Testis (tissue), 3 donors: ENCODE data around the gene OPN3. TPM values are rescaled to one million over a fixed set of nuclear protein-coding genes. Genes with fewer than 3 reads are reported as not detected.
A peak's percentile ranks its signal among the peaks of the same experiment; 100 is the strongest.

Source experiments
- DNase-seq: peaks from one replicate; pipeline ENCODE4 v3.0.0-alpha.2; 2019
- H3K27ac ChIP-seq, 2 donors: fragments of 200-600 bp; sonication (generic); one replicate each; pipeline ENCODE4 v1.5.1; 2019
- H3K27me3 ChIP-seq: fragments of 200-600 bp; sonication (generic); one replicate; pipeline ENCODE4 v1.5.1; 2019
- H3K36me3 ChIP-seq: fragments of 200-600 bp; sonication (generic); one replicate; pipeline ENCODE4 v1.5.1; 2017; ENCODE audit warnings: low read depth; ENCODE audit errors: missing control alignments
- H3K4me1 ChIP-seq: fragments of 200-600 bp; sonication (generic); one replicate; pipeline ENCODE4 v1.5.1; 2019
- H3K4me3 ChIP-seq, 2 donors: fragments of 200-600 bp; sonication (generic); one replicate each; pipeline ENCODE4 v1.5.1; 2017 to 2019
- H3K9me3 ChIP-seq: fragments of 200-600 bp; sonication (generic); one replicate; pipeline ENCODE4 v1.5.1; 2017
- POLR2A ChIP-seq: fragments of 450-650 bp; IDR thresholded peaks from one replicate; pipeline ENCODE4 v1.6.1; 2017; ENCODE audit warnings: antibody characterized with exemption, mild to moderate bottlenecking, moderate library complexity
- WGBS, 2 donors: methylation state at CpG; one replicate each; pipeline ENCODE4 v1.1.5; 2018; 5-methylcytosine and 5-hydroxymethylcytosine counted together
- intact Hi-C: fragments of 100-400 bp; cut with DNase I; formaldehyde crosslinking; loops from one replicate; pipeline ENCODE4 v1.15.1; 2023; ENCODE audit warnings: low total_unique reads
- polyA plus RNA-seq: library from polyadenylated mRNA; stranded (reverse); fragments of 350-450 nt; fragmentation: Illumina TruSeq; extraction: RNeasy Lipid Tissue Mini Kit (QIAGEN cat#74804); gene quantifications from one replicate; pipeline ENCODE4 v1.2.3, GENCODE V29; 2014; ENCODE audit warnings: low read depth, low replicate concordance; ENCODE audit not compliant: insufficient read depth
- total RNA-seq, 2 donors: library from RNA; depleted of rRNA; stranded (reverse); fragments of >200 nt; gene quantifications; one replicate each; pipeline ENCODE4 v1.2.3, GENCODE V29; 2016
- TF ChIP-seq, protein P1 (sequence below), 3 experiments: fragments of 450-650 bp in 2 of 3; fragments of 200-600 bp in 1 of 3; sonication (generic) in 1 of 3; IDR thresholded peaks; one replicate each; pipeline ENCODE4 v1.5.1; 2016 to 2019; ENCODE audit warnings: antibody characterized with exemption in 3 of 3, mild to moderate bottlenecking in 2 of 3, moderate library complexity in 1 of 3

Gene OPN3
- total and polyA plus RNA-seq, 3 donors from 2014 or later, result 25.8 to 45.8 (median 41.4) TPM

DNA sequence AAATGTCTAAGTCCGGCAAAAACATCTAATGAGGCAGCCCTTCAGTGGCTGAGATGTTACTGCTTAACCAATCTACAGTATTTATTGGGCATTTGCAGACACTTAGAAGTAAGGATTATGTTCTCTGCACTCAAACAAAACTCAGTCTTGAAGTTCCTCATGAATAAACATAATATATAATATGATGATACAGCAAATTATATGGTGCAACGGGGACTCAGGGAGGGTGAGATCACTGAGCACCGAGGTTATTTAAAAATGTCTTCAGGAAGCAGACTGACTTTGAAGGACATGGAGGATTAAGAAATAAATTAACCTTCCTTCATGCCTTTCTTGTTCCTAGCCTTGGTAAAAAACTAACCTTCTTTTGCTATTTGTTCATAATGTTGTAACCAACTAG is 39.8 kb upstream of the OPN3 start:
- H3K9me3 ChIP-seq, result no peaks in the 10 kb centered on the region
- H3K4me1 ChIP-seq, result no peaks in the 10 kb centered on the region
- intact Hi-C loops, result no loop called here
- H3K27ac ChIP-seq, result no peak overlapping the region
- no peak overlapping the region for H3K4me3 ChIP-seq
- DNase-seq, result no peak
- TF ChIP-seq, protein P1, sequence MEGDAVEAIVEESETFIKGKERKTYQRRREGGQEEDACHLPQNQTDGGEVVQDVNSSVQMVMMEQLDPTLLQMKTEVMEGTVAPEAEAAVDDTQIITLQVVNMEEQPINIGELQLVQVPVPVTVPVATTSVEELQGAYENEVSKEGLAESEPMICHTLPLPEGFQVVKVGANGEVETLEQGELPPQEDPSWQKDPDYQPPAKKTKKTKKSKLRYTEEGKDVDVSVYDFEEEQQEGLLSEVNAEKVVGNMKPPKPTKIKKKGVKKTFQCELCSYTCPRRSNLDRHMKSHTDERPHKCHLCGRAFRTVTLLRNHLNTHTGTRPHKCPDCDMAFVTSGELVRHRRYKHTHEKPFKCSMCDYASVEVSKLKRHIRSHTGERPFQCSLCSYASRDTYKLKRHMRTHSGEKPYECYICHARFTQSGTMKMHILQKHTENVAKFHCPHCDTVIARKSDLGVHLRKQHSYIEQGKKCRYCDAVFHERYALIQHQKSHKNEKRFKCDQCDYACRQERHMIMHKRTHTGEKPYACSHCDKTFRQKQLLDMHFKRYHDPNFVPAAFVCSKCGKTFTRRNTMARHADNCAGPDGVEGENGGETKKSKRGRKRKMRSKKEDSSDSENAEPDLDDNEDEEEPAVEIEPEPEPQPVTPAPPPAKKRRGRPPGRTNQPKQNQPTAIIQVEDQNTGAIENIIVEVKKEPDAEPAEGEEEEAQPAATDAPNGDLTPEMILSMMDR (IDR thresholded peaks at IDR 0.05), result no peak
- TF ChIP-seq POLR2A, result no peak
- no peaks in the 10 kb centered on the region for H3K27me3 ChIP-seq
- no peaks in the 10 kb centered on the region for H3K36me3 ChIP-seq
- 81 to 92% methylated on average over 3 of the region's 3 CpGs for WGBS, 2 donors

DNA sequence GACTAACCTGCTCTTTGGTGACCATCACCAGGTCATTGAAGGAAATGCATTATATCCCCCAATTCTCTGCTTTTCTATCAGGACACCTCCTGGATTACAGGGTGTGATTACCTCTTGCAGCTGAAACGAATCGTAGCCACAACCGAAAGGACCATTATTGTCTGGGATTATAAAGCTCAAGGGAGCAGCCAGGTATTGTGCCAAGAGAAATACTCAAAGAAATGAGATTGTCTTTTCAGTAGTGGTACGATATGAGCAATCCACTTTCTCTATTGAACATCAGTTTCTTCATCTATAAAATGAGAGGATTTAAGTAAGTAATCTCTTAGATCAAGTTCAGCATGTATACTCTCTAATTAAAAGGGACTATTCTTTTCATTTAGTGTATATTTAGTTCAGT is 39.2 kb upstream of the OPN3 start:
- 66 to 78% methylated on average over 4 of the region's 4 CpGs for WGBS, 2 donors
- TF ChIP-seq, protein P1 (IDR thresholded peaks at IDR 0.05), result no peak
- no peak for TF ChIP-seq POLR2A
- intact Hi-C loops, result no loop called here

DNA sequence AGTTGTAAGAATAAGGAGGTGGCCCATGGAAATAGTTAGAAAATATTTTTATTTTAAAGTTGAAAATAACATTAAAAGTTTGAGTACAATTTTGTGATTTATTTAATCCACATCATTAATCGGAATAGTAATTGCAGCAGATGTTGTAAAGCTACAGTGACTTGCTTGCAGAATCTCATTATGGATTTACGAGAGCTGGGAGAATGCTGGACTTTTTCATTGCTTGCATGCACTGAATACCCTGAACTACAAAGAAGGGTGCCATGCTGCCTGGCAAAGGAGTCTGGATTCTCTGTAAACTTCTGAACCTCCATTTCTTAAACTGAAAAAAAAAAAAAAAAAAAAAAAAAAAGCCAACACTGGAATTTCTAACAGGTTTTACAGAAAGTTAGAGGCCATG is 38.4 kb upstream of the OPN3 start:
- DNase-seq, result no peak
- H3K36me3 ChIP-seq, result no peaks in the 10 kb centered on the region
- intact Hi-C loops, result no loop called here
- WGBS, 2 donors, result 82 to 94% methylated on average over 2 of the region's 2 CpGs
- no peak overlapping the region for H3K27ac ChIP-seq
- H3K9me3 ChIP-seq, result no peaks in the 10 kb centered on the region
- no peaks in the 10 kb centered on the region for H3K4me1 ChIP-seq
- no peaks in the 10 kb centered on the region for H3K27me3 ChIP-seq
- TF ChIP-seq, protein P1 (IDR thresholded peaks at IDR 0.05), result no peak
- no peak for TF ChIP-seq POLR2A
- no peak overlapping the region for H3K4me3 ChIP-seq

More for the DNA sequence above, 39.2 kb upstream of the OPN3 start:
- H3K27me3 ChIP-seq, result no peaks in the 10 kb centered on the region
- no peak for DNase-seq
- H3K36me3 ChIP-seq, result no peaks in the 10 kb centered on the region
- H3K4me1 ChIP-seq, result no peaks in the 10 kb centered on the region
- no peak overlapping the region for H3K4me3 ChIP-seq
- H3K9me3 ChIP-seq, result no peaks in the 10 kb centered on the region
- no peak overlapping the region for H3K27ac ChIP-seq

DNA sequence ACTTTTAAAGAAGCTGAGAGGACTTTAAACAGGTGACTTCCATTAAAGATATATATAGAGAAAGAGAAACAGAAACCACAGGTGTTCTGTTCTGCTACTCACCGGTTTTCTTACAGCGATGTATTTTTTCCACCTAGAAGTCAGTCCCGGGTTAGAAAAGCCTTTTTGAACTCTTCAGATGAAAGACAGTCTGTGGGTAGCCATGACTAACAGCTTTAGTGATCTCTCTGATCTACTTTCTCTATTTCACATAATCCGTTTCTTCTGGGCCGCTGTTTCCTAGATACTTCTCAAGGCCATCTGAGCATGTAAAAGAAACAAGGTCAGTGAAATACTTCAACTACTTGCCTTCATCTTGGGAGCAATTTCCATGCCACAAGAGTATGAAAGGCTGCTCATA is 37.0 kb upstream of the OPN3 start:
- DNase-seq, result no peak
- TF ChIP-seq, protein P1 (IDR thresholded peaks at IDR 0.05), result no peak
- TF ChIP-seq POLR2A, result no peak
- no peaks in the 10 kb centered on the region for H3K27me3 ChIP-seq
- no peaks in the 10 kb centered on the region for H3K4me1 ChIP-seq
- no peaks in the 10 kb centered on the region for H3K9me3 ChIP-seq
- 44 to 50% methylated on average over 5 of the region's 5 CpGs for WGBS, 2 donors
- peak overlapping the region; percentile 7 to 18 for H3K27ac ChIP-seq
- intact Hi-C loops, result no loop called here
- H3K4me3 ChIP-seq, result no peak overlapping the region
- H3K36me3 ChIP-seq, result no peaks in the 10 kb centered on the region

DNA sequence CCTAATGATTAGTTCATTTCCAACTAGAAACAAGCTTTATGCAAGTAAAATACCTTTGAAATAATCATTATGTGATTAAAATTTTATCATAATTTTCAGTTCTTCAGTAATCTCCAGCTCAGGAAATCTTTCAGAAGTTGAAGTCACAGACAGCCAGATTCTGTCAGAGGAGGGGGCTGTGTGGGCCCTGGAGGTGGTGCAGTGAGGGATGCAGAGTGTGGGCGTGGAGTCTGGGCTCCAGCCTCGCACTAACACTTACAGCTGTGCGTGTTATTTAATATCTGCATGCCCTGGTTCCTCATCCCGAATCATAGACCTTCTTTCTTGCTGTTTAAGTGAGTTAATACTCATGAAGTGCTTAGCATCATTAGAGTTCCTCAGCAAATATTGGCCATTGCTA is 35.8 kb upstream of the OPN3 start:
- intact Hi-C loops, result no loop called here
- no peak for DNase-seq
- TF ChIP-seq POLR2A, result no peak
- TF ChIP-seq, protein P1 (IDR thresholded peaks at IDR 0.05), result no peak
- Histone ChIP-seq H3K27me3 (no peaks in the 10 kb centered on the region), H3K4me1 (no peaks in the 10 kb centered on the region), H3K9me3 (no peaks in the 10 kb centered on the region), H3K4me3 (no peak overlapping the region), H3K36me3 (no peaks in the 10 kb centered on the region), H3K27ac (no peak overlapping the region)
- WGBS, 2 donors, result 64 to 65% methylated on average over 4 of the region's 4 CpGs
